PC-9 (cell line): ENCODE results near the gene ANXA2. TPM values are rescaled to one million over a fixed set of nuclear protein-coding genes. Genes with fewer than 3 reads are reported as not detected.

Source experiments
- BruUV-seq: library from RNA; stranded (reverse); fragments of 400-500 nt; replicated peaks from 2 replicates; lab custom pipeline; 2021; lab: Mats Ljungman, UMichigan
- CTCF ChIA-PET: fragments of 300-600 bp; sonication (Branson Sonifier 250); formaldehyde crosslinking; loops from one replicate; lab custom pipeline; 2022; ENCODE audit warnings: antibody characterized with exemption; lab: Charles Lee
- POLR2A ChIA-PET: fragments of 300-600 bp; sonication (Branson Sonifier 250); formaldehyde crosslinking; loops from one replicate; lab custom pipeline; 2022; ENCODE audit warnings: antibody characterized with exemption; ENCODE audit not compliant: unreplicated experiment; lab: Charles Lee
- DNase-seq, 2 experiments: peaks; one replicate each; pipeline versions ENCODE4 v3.0.0 to v3.0.0-alpha.2; 2015 to 2022; ENCODE audit warnings: mixed read lengths in 1 of 2
- H2AFZ ChIP-seq: fragments of 200-600 bp; sonication (generic); 2 replicates; pipeline ENCODE4 v1.8.1; 2017; ENCODE audit warnings: antibody characterized with exemption
- H3F3A ChIP-seq: fragments of 200-600 bp; sonication (generic); 2 replicates; pipeline ENCODE4 v1.8.1; 2017; ENCODE audit warnings: antibody characterized with exemption, mild to moderate bottlenecking, low read depth; ENCODE audit not compliant: insufficient read depth
- H3K27ac ChIP-seq: fragments of 200-600 bp; sonication (generic); 2 replicates; pipeline ENCODE4 v1.6.1; 2016; ENCODE audit warnings: mixed run types
- H3K27me3 ChIP-seq: fragments of 200-600 bp; sonication (generic); 2 replicates; pipeline ENCODE4 v1.6.1; 2016; ENCODE audit warnings: low read depth, mixed run types; ENCODE audit not compliant: insufficient read depth
- H3K36me3 ChIP-seq: fragments of 200-600 bp; sonication (generic); 2 replicates; pipeline ENCODE4 v1.6.1; 2016; ENCODE audit warnings: low read depth, mixed run types
- H3K4me1 ChIP-seq: fragments of 200-600 bp; sonication (generic); replicated peaks from 2 replicates; pipeline ENCODE4 v1.6.1; 2016; ENCODE audit warnings: mixed run types; ENCODE audit not compliant: insufficient read depth
- H3K4me2 ChIP-seq: fragments of 200-600 bp; sonication (generic); 2 replicates; pipeline ENCODE4 v1.6.1; 2017; ENCODE audit warnings: mixed run types
- H3K4me3 ChIP-seq: fragments of 200-600 bp; sonication (generic); 2 replicates; pipeline ENCODE4 v1.6.1; 2016; ENCODE audit warnings: mixed run types
- H3K79me2 ChIP-seq: fragments of 200-600 bp; sonication (generic); 2 replicates; pipeline ENCODE4 v1.6.1; 2017; ENCODE audit warnings: low read depth, mixed run types
- H3K9me2 ChIP-seq: fragments of 200-600 bp; sonication (generic); 2 replicates; pipeline ENCODE4 v1.8.1; 2017; ENCODE audit warnings: mild to moderate bottlenecking; ENCODE audit not compliant: insufficient read depth
- H3K9me3 ChIP-seq: fragments of 200-600 bp; sonication (generic); 2 replicates; pipeline ENCODE4 v1.8.1; 2016; ENCODE audit warnings: low read depth; ENCODE audit not compliant: insufficient read depth
- H4K20me1 ChIP-seq: fragments of 200-600 bp; sonication (generic); 2 replicates; pipeline ENCODE4 v1.8.1; 2017; ENCODE audit not compliant: insufficient read depth
- EZH2 ChIP-seq: fragments of 200-600 bp; sonication (generic); IDR thresholded peaks from 2 replicates; pipeline ENCODE4 v1.8.0; 2017; ENCODE audit warnings: antibody characterized with exemption, low read depth
- intact Hi-C: fragments of 100-400 bp; cut with micrococcal nuclease; formaldehyde crosslinking; loops from one replicate; pipeline ENCODE4 v1.10.0; 2022; ENCODE audit not compliant: unreplicated experiment
- total RNA-seq: library from RNA; stranded (reverse); gene quantifications from 2 replicates; pipeline ENCODE4 v1.2.3, GENCODE V29; 2021
- TF ChIP-seq, protein P1 (sequence below): fragments of 200-600 bp; sonication (generic); conservative IDR thresholded peaks from 2 replicates; pipeline ENCODE4 v1.6.1; 2017; ENCODE audit warnings: mixed run types, antibody characterized with exemption, mild to moderate bottlenecking, moderate library complexity

ANXA2 gene
- total RNA-seq, 1 experiment from 2014 or later: 1,720 TPM

GRCh38 chr15:60442763-60443162 is 45.0 kb upstream of the ANXA2 start:
- TF ChIP-seq, protein P1, sequence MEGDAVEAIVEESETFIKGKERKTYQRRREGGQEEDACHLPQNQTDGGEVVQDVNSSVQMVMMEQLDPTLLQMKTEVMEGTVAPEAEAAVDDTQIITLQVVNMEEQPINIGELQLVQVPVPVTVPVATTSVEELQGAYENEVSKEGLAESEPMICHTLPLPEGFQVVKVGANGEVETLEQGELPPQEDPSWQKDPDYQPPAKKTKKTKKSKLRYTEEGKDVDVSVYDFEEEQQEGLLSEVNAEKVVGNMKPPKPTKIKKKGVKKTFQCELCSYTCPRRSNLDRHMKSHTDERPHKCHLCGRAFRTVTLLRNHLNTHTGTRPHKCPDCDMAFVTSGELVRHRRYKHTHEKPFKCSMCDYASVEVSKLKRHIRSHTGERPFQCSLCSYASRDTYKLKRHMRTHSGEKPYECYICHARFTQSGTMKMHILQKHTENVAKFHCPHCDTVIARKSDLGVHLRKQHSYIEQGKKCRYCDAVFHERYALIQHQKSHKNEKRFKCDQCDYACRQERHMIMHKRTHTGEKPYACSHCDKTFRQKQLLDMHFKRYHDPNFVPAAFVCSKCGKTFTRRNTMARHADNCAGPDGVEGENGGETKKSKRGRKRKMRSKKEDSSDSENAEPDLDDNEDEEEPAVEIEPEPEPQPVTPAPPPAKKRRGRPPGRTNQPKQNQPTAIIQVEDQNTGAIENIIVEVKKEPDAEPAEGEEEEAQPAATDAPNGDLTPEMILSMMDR: no peak
- TF ChIP-seq EZH2: no peak
- BruUV-seq: no TSS peak
- DNase-seq: no peak
- H3K79me2 ChIP-seq: no peaks in the 10 kb centered on the region
- no peak overlapping the region for H3K27ac ChIP-seq
- ChIA-PET CTCF (no interaction called here), POLR2A (interaction anchor here (0.6 kb wide), 1 partner anchor 87 kb away, joined by 3 read pairs; no protein-coding TSS in a partner anchor)
- H3K4me3 ChIP-seq: no peak overlapping the region
- no peaks in the 10 kb centered on the region for H3K9me3 ChIP-seq
- H3K27me3 ChIP-seq: no peaks in the 10 kb centered on the region
- intact Hi-C loops: loop anchor here (5.0 kb wide), 2 partner anchors 65 to 80 kb away; no protein-coding TSS in a partner anchor
- H3K4me2 ChIP-seq: no peak overlapping the region
- H3F3A ChIP-seq: no peaks in the 10 kb centered on the region
- H4K20me1 ChIP-seq: no peaks in the 10 kb centered on the region
- no peak overlapping the region for H2AFZ ChIP-seq
- no peaks in the 10 kb centered on the region for H3K9me2 ChIP-seq
- H3K36me3 ChIP-seq: no peaks in the 10 kb centered on the region
- H3K4me1 ChIP-seq: no peaks in the 10 kb centered on the region

GRCh38 chr15:60442031-60442650 is 44.4 kb upstream of the ANXA2 start:
- BruUV-seq: no TSS peak
- H3K4me2 ChIP-seq: no peak overlapping the region

GRCh38 chr15:60441331-60441730 is 43.5 kb upstream of the ANXA2 start:
- no peak overlapping the region for H3K4me3 ChIP-seq
- intact Hi-C loops: loop anchor here (5.0 kb wide), 2 partner anchors 64 to 79 kb away; no protein-coding TSS in a partner anchor
- no TSS peak for BruUV-seq
- H3K27me3 ChIP-seq: no peaks in the 10 kb centered on the region
- DNase-seq: no peak
- no peak overlapping the region for H3K27ac ChIP-seq
- POLR2A ChIA-PET: interaction anchor here (0.6 to 0.8 kb wide), 3 partner anchors 10 to 82 kb away, joined by 4 to 10 read pairs (median 5); no protein-coding TSS in a partner anchor
- no peak overlapping the region for H2AFZ ChIP-seq
- no peaks in the 10 kb centered on the region for H3K79me2 ChIP-seq
- no peaks in the 10 kb centered on the region for H3K9me2 ChIP-seq
- TF ChIP-seq EZH2: no peak
- TF ChIP-seq, protein P1: no peak
- no peaks in the 10 kb centered on the region for H3K9me3 ChIP-seq
- H3F3A ChIP-seq: no peaks in the 10 kb centered on the region
- CTCF ChIA-PET: no interaction called here
- no peak overlapping the region for H3K4me2 ChIP-seq
- H3K4me1 ChIP-seq: no peaks in the 10 kb centered on the region
- H4K20me1 ChIP-seq: no peaks in the 10 kb centered on the region
- H3K36me3 ChIP-seq: no peaks in the 10 kb centered on the region

More at GRCh38 chr15:60442031-60442650, 44.4 kb upstream of the ANXA2 start:
- no peaks in the 10 kb centered on the region for H3K79me2 ChIP-seq
- H3K27me3 ChIP-seq: no peaks in the 10 kb centered on the region
- no peaks in the 10 kb centered on the region for H3F3A ChIP-seq
- intact Hi-C loops: loop anchor here (5.0 kb wide), 2 partner anchors 65 to 80 kb away; no protein-coding TSS in a partner anchor
- no peaks in the 10 kb centered on the region for H3K9me2 ChIP-seq
- CTCF ChIA-PET: interaction anchor here (0.6 to 0.7 kb wide), 2 partner anchors 132 to 201 kb away, joined by 3 read pairs; no protein-coding TSS in a partner anchor
- DNase-seq: no peak
- POLR2A ChIA-PET: interaction anchor here (0.6 kb wide), 3 partner anchors 44 to 87 kb away, joined by 3 to 40 read pairs (median 14); no protein-coding TSS in a partner anchor
- H3K4me1 ChIP-seq: no peaks in the 10 kb centered on the region
- H3K36me3 ChIP-seq: no peaks in the 10 kb centered on the region
- no peaks in the 10 kb centered on the region for H3K9me3 ChIP-seq
- H2AFZ ChIP-seq: no peak overlapping the region
- TF ChIP-seq, protein P1: no peak
- TF ChIP-seq EZH2: no peak
- no peak overlapping the region for H3K27ac ChIP-seq
- H4K20me1 ChIP-seq: no peaks in the 10 kb centered on the region
- H3K4me3 ChIP-seq: no peak overlapping the region
